NCI-H345 treated with DMSO at 0.1 percent for 48 hours (cell line): ENCODE data around the gene PI16.
"Not testable (repeated sequence)": the region's sequence is repeated elsewhere in the genome, so short reads cannot be mapped to it uniquely, and the experiment has no call there.

Experiments
- DNase-seq: peaks from one replicate; lab custom pipeline; 2025; ENCODE audit not compliant: unreplicated experiment; lab: John Stamatoyannopoulos, UW

Gene PI16

DNA sequence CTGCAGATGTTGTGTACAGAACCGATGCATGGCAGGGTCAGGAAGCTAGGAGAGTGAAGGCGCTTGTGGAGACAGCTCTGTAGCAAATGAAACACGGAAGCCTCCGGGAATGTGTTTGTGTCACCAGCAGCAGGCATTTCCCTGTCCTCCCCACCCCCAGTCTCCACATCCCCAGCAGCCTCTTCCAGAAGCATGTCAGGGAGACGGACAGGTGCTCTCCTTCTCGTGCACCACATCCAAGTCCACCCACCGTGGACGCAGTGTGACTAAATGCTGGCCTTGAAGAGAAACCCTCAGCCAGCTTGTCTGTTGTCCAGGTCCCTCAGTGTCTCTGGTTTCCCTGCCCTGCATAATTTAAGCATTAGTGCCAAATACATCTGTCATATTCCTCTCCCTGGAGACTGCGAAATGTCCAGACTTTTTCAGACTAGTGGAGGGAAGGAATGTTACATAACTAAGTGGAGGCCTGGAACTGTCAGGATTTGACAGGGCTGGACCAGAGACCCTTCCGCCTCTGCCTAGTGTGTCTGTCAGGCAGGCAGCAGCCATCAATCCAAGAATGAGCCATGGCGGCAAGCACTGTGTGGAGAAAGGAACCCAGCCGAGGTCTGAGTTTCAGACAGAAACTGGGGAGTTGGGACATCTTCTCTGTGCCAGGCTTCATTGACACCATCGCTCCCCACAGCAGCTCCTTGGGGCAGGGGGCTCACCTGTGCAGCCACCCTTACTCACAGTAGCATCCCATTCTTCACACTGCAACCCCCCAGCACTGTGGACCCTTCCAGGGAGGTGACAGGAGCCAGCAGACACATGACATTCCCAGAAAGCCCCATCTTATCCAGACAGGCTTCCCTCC lies 26.6 kb upstream of the PI16 start:
- no peak for DNase-seq

DNA sequence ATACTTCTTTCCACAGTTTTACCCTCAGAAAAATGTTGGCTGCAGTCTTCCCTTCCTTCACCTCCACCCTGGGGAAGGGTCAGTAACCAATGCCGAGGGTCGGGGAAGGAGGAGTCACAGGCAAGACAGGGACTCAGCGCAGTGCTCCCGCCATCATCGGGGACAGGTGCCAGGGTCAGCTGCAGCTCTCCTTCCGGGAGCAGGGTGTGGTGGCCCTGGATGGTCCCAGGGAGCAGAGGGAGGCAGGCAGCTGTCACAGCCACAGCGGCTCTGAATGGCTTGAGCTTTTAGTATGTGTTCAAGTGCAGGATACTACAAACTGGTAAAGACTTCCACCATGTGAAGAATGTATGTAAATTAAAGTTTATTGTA lies 26.0 kb upstream of the PI16 start:
- no peak for DNase-seq

DNA sequence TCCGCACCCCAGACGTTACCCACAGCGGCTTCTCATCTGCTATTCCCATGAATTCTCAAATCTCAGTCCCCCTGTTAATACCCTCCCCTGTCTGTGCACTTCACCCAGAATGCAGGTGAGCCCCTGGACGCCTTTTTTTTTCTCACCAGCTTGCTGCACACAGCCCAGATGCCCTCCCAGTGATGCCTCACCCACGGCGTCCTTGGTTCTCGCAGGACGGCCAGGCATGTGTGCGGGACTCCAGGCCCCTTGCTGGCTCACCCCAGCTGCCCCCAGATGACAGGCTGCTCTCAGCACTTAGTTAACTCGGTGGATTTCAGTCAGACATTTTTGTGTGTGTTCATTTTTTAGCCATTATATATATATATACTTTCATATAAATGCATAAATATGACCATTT lies 25.4 kb upstream of the PI16 start:
- DNase-seq, result no peak

- no peak for DNase-seq
Observed at GRCh38 chr6:36929607-36930006, 24.9 kb upstream of the PI16 start.

- no peak for DNase-seq
Observed at GRCh38 chr6:36930483-36930882, 24.1 kb upstream of the PI16 start.

DNA sequence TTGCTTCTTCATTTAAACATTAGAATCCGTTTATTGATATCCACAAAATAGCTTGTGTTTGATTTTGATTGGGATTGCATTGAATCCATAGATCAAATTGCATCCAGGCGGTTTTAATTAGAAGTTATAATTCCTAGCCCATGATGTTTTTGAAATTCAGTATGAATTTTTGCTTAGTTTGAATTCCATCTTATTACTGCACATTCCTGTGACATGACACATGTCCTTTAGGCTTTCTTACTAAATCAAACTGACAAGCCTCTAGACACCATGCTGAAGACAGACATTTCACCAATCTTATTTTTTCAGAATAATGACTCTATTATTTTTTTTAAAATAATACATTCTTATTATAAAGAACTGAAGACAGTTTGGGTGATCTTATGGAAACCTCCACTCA lies 21.4 kb upstream of the PI16 start:
- no peak for DNase-seq

DNA sequence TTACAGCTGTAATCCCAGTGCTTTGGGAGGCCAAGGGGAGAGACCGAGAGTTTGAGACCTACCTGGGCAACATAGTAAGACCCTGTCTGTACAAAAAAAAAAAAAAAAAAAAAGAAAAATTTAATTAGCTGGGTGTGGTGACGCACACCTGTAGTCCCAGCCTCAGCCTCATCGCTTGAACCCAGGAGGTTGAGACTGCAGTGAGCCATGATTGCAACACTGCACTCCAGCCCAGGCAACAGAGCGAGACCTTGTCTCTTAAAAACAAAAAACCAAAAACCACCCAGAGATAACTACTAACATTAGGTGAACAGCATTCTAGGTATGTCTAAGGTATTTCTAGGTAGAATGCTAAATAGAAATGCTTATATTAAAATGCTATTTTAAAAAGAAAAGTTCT lies 21.0 kb upstream of the PI16 start:
- DNase-seq, result no peak

DNA sequence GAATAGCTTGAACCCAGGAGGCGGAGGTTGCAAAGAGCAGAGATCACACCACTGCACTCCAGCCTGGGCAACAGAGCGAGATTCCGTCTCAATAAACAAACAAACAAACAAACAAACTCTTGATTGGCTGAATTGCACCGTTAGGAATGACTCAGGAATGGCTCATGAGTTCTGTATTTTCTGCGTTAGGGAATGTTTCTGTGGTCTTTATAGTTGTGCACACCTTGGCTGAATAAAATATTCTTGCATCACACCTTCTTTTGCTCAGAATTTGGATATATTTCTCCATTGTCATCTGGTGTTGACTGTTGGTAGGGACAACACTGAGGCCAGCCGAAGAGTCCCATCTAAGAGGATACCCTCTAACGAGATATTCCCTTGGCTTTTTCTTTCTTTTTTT lies 19.6 kb upstream of the PI16 start:
- DNase-seq, result no peak

- no peak for DNase-seq
Observed at GRCh38 chr6:36936824-36937223, 17.7 kb upstream of the PI16 start.

DNA sequence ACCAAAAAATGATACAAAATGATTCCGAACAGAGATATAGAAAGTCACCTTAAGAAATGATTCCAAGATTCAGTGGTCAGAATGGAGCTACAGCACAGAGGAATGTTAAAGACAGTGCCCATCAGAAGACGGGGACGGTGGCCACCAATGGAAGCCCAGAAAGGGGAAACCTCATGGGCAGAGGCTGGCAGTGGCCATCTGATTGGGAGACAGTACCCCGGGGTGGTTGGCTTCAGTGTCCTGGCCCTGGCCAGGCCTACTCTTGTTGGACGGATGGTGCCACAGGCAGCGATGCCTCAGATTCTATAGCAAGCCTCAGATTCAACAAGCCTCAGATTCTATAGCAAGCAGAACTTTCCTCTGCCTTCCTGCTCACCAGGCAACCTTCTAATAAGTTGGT lies 16.6 kb upstream of the PI16 start:
- DNase-seq, result no peak

GRCh38 chr6:36938536-36938935 lies 16.0 kb upstream of the PI16 start:
- no peak for DNase-seq

DNA sequence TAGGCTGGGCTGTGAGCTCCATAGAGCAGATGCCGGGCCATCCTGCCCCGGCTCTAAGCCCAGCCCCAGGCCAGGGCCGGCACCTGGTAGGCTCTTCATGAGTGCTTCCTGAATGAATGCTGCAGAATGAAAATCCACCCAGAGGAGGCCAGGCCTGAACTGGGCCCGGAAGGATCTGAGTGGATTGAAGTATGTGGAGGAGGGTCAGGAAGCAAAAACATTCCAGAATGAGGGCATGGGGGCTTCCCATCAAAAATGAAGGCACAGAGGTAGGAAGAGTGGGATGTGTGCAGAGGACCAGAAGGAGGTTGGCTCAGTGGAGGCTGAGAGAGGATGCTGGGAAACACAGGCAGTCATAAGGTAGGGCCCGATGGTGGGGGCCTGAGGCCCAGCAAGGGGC lies 15.5 kb upstream of the PI16 start:
- DNase-seq, result not testable (repeated sequence)

- no peak for DNase-seq
Observed at GRCh38 chr6:36940027-36940426, 14.5 kb upstream of the PI16 start.

DNA sequence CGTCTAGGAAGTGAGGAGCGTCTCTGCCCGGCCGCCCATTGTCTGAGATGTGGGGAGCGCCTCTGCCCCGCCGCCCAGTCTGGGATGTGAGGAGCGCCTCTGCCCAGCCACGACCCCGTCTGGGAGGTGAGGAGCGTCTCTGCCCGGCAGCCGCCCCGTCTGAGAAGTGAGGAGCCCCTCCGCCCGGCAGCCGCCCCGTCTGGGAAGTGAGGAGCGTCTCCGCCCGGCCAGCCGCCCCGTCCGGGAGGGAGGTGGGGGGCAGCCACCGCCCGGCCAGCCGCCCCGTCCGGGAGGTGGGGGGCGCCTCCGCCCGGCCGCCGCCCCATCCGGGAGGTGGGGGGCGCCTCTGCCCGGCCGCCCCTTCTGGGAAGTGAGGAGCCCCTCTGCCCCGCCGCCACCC lies 13.0 kb upstream of the PI16 start:
- DNase-seq, result not testable (repeated sequence)

DNA sequence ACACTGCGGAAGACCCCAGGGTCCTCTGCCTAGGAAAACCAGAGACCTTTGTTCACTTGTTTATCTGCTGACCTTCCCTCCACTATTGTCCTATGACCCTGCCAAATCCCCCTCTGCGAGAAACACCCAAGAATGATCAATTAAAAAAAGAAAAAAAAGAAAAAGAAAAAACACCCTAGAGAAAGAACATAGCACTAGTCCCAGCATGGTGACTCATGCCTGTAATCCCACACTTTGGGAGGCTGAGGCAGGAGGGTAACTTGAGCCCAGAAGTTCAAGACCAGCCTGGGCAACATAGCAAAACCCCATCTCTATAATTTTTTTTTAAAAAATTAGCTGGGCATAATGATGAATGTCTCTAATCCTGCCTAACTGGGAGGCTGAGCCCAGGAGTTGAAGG lies 12.2 kb upstream of the PI16 start:
- not testable (repeated sequence) for DNase-seq

- no peak for DNase-seq
Observed at GRCh38 chr6:36944650-36945049, 9.9 kb upstream of the PI16 start.

DNA sequence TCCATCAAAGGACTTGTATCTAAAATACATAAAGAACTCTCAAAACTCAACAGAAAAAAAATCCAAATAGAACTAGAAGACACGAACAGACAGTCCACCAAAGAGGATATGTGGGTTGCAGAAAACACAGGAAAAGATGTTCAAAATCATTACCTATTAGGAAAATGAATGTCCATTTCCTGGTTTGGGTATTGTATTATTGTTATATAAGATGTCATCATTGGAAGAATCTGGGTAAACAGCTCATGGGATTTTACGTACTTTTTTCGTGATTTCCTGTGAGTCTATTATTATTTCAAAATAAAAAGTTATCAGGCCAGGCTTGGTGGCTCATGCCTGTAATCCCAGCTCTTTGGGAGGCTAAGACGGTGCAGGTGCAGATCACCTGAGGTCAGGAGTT lies 9.2 kb upstream of the PI16 start:
- DNase-seq, result no peak

GRCh38 chr6:36946526-36946925 lies 8.0 kb upstream of the PI16 start:
- no peak for DNase-seq

DNA sequence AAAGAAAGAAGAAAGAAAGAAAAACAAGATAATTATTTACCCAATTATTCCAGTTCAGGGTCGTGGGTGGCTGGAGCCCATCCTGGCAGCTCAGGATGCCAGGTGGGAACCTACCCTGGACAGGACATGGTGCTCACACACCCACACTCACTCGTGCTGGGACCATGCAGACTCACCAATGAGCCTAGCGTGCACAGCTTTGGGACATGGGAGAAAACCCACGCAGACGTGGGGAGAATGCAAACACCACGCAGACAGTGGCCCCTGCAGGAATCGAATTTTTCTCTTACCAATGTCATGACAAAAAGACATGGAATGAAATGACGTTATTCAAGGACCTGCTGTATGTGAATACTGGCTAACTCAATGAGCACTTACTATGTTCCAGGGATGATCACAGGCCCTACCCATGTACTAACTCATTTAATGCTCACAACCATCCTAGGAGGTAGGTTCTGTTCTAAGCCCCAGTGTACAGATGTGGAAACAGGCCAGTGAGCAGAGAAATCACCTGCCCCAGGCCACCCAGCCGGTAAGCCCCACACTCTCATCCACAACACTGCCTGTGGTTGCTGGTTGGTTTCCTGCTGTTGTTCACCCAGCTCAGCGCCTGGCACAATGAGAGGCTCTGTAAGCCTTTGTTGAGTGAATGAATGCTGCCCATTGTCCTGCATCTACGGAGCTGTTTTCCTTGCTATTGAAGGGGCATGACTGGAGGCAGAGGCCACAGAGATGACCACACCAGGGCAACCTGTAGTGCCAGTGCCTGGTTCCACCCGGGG lies 6.8 kb upstream of the PI16 start:
- no peak for DNase-seq

DNA sequence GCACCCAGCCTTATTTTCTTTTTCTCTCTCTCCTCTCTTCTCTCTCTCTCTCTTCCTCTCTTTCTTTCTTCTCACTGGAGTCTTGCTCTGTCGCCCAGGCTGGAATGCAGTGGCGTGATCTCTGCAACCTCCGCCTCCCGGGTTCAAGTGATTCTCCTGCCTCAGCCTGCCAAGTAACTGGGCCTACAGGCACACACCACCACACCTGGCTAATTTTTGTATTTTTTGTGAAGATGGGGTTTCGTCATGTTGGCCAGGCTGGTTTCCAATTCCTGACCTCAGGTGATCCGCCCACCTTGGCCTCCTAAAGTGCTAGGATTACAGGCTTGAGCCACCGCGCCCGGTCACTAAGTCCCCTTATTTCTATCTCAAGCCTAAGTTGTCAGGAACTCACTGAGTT lies 5.5 kb upstream of the PI16 start:
- DNase-seq, result not testable (repeated sequence)

GRCh38 chr6:36949636-36950035 lies 4.9 kb upstream of the PI16 start:
- DNase-seq, result no peak

- no peak for DNase-seq
Observed at GRCh38 chr6:36953931-36954261, 642 bp upstream of the PI16 start.

GRCh38 chr6:36955136-36955535 lies 598 bp downstream of the PI16 start:
- no peak for DNase-seq
